HL-60 (cell line): ENCODE measurements around the gene GPR12.

Source experiments
- DNase-seq, 2 experiments: peaks; one replicate each; pipeline ENCODE4 v3.0.0-alpha.2; 2010 to 2020; ENCODE audit warnings: low read depth in 1 of 2, low spot score in 1 of 2
- H3K27ac ChIP-seq: fragments of 250-450 bp; sonication (Bioruptor Pico); replicated peaks from 2 replicates; pipeline ENCODE4 v1.5.1; 2020; ENCODE audit warnings: mild to moderate bottlenecking, moderate library complexity
- H3K27me3 ChIP-seq: fragments of 250-450 bp; sonication (Bioruptor Pico); 2 replicates; pipeline ENCODE4 v1.5.1; 2021; ENCODE audit warnings: mild to moderate bottlenecking, moderate library complexity; ENCODE audit not compliant: insufficient read depth, poor library complexity, severe bottlenecking
- H3K4me3 ChIP-seq: replicated peaks from 2 replicates; pipeline ENCODE4 v1.5.1; 2011; ENCODE audit warnings: mild to moderate bottlenecking, control low read depth, low read length; ENCODE audit not compliant: insufficient read depth
- GABPA ChIP-seq: IDR thresholded peaks from 2 replicates; pipeline ENCODE4 v1.6.1; 2012; ENCODE audit warnings: low read depth
- POLR2AphosphoS5 ChIP-seq: IDR thresholded peaks from 2 replicates; pipeline ENCODE4 v1.6.1; 2012; ENCODE audit warnings: low read depth
- SPI1 ChIP-seq: IDR thresholded peaks from 2 replicates; pipeline ENCODE4 v1.6.1; 2012; ENCODE audit warnings: low read depth, mild to moderate bottlenecking, borderline replicate concordance
- TF ChIP-seq, protein P1 (sequence below): IDR thresholded peaks from 2 replicates; pipeline ENCODE4 v1.6.1; 2012; ENCODE audit warnings: low read depth; ENCODE audit not compliant: insufficient replicate concordance
- TF ChIP-seq, protein P2 (sequence below): IDR thresholded peaks from one replicate; pipeline ENCODE4 v1.5.1; 2011; ENCODE audit warnings: low read length, control low read depth, inconsistent platforms; ENCODE audit not compliant: insufficient read depth

Gene GPR12

DNA sequence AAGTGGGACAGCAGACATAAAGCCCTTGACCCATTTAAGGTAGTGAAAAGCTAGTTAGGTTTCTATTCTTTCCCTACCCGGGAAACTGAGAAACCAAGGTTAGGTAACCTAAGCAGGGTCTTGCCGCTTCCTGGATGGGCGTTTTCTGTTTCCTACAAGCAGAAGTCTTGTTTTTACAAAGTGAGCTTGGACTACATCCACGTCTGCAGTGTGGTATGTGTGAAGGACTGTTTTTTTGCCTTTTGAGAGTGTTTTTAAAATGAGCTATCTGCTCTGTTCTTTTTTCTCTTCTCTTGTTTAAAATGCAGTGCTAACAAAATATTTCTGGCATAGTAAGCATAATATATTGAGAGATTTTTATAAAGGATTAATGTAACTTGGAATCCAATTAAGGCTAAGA, 49.4 kb downstream of the GPR12 start:
- Histone ChIP-seq H3K27ac (no peak overlapping the region), H3K4me3 (no peak overlapping the region), H3K27me3 (no peaks in the 10 kb centered on the region)
- DNase-seq: no peak
- TF ChIP-seq POLR2AphosphoS5 (no peak), SPI1 (no peak), GABPA (no peak)
- TF ChIP-seq, protein P1, sequence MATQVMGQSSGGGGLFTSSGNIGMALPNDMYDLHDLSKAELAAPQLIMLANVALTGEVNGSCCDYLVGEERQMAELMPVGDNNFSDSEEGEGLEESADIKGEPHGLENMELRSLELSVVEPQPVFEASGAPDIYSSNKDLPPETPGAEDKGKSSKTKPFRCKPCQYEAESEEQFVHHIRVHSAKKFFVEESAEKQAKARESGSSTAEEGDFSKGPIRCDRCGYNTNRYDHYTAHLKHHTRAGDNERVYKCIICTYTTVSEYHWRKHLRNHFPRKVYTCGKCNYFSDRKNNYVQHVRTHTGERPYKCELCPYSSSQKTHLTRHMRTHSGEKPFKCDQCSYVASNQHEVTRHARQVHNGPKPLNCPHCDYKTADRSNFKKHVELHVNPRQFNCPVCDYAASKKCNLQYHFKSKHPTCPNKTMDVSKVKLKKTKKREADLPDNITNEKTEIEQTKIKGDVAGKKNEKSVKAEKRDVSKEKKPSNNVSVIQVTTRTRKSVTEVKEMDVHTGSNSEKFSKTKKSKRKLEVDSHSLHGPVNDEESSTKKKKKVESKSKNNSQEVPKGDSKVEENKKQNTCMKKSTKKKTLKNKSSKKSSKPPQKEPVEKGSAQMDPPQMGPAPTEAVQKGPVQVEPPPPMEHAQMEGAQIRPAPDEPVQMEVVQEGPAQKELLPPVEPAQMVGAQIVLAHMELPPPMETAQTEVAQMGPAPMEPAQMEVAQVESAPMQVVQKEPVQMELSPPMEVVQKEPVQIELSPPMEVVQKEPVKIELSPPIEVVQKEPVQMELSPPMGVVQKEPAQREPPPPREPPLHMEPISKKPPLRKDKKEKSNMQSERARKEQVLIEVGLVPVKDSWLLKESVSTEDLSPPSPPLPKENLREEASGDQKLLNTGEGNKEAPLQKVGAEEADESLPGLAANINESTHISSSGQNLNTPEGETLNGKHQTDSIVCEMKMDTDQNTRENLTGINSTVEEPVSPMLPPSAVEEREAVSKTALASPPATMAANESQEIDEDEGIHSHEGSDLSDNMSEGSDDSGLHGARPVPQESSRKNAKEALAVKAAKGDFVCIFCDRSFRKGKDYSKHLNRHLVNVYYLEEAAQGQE: no peak
- TF ChIP-seq, protein P2, sequence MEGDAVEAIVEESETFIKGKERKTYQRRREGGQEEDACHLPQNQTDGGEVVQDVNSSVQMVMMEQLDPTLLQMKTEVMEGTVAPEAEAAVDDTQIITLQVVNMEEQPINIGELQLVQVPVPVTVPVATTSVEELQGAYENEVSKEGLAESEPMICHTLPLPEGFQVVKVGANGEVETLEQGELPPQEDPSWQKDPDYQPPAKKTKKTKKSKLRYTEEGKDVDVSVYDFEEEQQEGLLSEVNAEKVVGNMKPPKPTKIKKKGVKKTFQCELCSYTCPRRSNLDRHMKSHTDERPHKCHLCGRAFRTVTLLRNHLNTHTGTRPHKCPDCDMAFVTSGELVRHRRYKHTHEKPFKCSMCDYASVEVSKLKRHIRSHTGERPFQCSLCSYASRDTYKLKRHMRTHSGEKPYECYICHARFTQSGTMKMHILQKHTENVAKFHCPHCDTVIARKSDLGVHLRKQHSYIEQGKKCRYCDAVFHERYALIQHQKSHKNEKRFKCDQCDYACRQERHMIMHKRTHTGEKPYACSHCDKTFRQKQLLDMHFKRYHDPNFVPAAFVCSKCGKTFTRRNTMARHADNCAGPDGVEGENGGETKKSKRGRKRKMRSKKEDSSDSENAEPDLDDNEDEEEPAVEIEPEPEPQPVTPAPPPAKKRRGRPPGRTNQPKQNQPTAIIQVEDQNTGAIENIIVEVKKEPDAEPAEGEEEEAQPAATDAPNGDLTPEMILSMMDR: no peak

DNA sequence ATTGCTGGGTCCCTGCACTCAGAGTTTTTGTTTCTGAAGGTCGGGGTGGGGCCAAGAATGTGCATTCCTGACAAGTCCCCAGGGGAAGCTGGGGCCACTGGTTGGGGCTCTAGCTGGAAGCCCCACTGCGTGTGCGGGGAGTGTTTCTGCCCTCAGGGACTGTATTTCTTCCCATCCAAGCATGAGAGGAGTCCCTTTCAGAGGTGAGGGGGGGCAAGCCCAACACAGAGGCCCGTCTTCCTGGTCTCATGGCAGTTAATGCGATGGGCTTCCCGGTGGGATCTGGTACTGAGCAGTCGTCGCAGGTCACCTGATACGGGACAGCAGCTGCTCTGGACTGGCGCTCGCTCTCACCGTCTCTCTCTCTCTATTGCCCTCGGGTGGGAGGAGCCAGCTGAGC, 50.4 kb downstream of the GPR12 start:
- Histone ChIP-seq H3K4me3 (no peak overlapping the region), H3K27ac (no peak overlapping the region), H3K27me3 (no peaks in the 10 kb centered on the region)
- DNase-seq: no peak
- TF ChIP-seq GABPA (no peak), SPI1 (no peak)
- TF ChIP-seq, protein P1: no peak

DNA sequence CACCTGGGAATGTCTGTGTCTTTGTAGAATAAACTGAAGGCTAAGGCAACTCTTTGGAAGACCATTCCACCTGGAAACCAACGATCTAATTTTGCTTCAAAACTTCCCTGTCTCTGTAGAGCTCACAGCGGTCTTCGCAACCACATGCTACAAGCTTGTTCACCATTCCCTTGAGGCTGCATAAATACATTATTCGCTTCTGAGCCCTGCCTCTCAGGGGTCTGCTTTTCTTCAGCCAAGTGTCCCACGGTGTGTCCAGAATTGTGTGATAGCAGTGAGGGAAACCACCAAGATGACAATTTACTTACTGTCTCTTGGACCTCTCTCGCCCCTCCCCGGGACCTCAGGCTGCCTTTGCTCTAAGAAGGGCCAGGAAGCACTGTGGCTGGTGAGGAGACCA, 51.1 kb downstream of the GPR12 start:
- H3K27me3 ChIP-seq: peaks cover 3% of the 10 kb centered on the region
- H3K4me3 ChIP-seq: no peak overlapping the region
- DNase-seq: no peak
- TF ChIP-seq POLR2AphosphoS5: no peak
- TF ChIP-seq, protein P2: no peak
- TF ChIP-seq GABPA: no peak
- TF ChIP-seq, protein P1: no peak
- TF ChIP-seq SPI1: no peak
- no peak overlapping the region for H3K27ac ChIP-seq

DNA sequence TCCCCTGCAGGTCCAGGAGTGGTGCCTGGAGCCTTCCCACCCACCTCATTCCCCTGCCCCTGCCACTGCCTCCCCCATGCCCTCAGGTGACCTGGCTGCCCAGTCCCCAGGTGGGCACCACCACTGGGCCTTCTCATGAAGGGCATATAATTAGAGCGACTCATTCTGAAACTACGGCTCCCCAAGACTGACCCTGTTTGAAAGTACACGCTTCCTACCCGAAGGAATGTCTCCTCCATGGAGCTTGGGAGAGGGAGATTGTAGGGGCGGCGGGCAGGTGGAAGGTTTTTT, 52.6 kb downstream of the GPR12 start:
- no peak overlapping the region for H3K27ac ChIP-seq
- TF ChIP-seq, protein P2: no peak
- TF ChIP-seq, protein P1: no peak
- TF ChIP-seq SPI1 (no peak), POLR2AphosphoS5 (no peak), GABPA (no peak)
- H3K27me3 ChIP-seq: peaks cover 3% of the 10 kb centered on the region
- H3K4me3 ChIP-seq: no peak overlapping the region
- no peak for DNase-seq
